ENCODE results near the gene TBX19.

DNA sequence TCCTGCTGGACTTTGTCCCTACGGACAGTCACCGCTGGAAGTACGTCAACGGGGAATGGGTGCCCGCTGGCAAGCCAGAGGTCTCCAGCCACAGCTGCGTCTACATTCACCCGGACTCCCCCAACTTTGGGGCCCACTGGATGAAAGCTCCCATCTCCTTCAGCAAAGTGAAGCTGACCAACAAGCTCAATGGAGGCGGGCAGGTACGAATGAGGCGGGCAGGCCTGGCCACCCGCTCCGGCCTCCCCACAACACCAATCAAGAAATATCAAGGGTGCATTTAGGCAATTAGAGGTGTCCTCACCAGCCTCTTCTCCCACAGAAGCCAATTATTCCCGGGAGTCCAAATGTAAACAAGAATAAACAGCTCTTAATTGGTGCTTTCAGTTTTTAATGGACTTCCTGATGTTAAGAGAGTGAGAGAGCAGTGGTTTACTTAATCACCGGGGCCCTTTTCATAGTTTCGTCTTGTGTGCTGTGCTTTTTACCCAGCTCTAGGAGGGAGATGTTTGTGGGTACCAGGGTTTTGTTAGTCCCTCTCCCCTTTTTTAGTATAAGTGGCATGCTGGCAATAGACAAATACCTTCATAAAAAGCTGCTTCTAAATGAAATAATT, 10.7 kb downstream of the TBX19 start:
- TF ChIP-seq CTCF (IDR thresholded peaks at IDR 0.05; ENCODE audit: insufficient read depth, low read depth, low read length) (no peak), EZH2 (IDR thresholded peaks at IDR 0.05; ENCODE audit: insufficient read depth, low read length) (no peak)
